ENCODE measurements around the gene SIPA1L2.

Gene SIPA1L2, protein sequence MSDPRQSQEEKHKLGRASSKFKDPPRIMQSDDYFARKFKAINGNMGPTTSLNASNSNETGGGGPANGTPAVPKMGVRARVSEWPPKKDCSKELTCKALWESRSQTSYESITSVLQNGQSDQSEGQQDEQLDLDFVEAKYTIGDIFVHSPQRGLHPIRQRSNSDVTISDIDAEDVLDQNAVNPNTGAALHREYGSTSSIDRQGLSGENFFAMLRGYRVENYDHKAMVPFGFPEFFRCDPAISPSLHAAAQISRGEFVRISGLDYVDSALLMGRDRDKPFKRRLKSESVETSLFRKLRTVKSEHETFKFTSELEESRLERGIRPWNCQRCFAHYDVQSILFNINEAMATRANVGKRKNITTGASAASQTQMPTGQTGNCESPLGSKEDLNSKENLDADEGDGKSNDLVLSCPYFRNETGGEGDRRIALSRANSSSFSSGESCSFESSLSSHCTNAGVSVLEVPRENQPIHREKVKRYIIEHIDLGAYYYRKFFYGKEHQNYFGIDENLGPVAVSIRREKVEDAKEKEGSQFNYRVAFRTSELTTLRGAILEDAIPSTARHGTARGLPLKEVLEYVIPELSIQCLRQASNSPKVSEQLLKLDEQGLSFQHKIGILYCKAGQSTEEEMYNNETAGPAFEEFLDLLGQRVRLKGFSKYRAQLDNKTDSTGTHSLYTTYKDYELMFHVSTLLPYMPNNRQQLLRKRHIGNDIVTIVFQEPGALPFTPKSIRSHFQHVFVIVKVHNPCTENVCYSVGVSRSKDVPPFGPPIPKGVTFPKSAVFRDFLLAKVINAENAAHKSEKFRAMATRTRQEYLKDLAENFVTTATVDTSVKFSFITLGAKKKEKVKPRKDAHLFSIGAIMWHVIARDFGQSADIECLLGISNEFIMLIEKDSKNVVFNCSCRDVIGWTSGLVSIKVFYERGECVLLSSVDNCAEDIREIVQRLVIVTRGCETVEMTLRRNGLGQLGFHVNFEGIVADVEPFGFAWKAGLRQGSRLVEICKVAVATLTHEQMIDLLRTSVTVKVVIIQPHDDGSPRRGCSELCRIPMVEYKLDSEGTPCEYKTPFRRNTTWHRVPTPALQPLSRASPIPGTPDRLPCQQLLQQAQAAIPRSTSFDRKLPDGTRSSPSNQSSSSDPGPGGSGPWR (N-terminal part only)

DNA sequence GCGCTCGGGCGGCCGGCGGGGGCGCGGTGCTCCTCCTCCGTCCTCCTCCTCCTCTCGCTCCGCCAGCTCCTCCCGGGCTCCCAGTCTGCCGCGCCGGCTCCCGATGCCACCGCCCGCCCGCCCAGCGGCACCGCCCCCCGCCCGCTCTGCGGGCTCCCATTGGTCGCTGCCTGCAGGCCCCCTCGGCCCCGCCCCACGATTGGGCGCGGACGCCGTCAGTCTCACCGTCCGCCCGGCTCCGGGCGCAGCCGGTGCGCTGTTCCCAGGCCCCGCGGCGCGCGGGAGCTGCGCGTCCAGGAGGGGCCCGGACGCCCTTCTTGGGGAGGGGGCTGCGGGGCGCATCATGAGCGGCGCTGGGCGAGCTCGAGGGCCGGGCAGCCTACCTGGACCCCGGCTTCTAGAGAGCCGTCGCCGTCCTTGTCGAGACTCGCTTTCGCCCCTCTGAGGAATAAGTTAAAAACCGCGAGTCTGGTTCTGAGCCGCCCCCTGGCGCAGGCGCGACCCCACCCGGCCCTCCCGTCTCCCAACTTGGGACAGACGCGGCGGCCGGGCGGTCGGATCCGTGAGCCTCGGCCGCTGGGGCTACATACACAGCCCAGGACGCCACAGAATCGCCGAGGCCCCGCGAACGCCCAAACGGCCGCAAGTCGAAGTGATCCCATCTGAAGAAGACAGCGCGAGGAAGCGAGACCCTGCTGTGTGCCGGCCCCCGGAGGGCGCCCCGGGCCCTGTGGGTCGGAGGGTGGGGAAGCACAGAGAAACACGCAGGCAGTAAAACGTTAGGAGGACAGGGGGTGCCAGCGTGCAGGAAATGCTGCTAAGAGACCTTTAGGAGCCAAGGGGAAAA lies at the start of gene SIPA1L2:
Gene SIPA1L2 (minus strand): TSS at position 87 of the 847 bp plus-strand sequence. CDS start 114,794 bp downstream, outside the sequence.
- peak; percentile 82 for DNase-seq

DNA sequence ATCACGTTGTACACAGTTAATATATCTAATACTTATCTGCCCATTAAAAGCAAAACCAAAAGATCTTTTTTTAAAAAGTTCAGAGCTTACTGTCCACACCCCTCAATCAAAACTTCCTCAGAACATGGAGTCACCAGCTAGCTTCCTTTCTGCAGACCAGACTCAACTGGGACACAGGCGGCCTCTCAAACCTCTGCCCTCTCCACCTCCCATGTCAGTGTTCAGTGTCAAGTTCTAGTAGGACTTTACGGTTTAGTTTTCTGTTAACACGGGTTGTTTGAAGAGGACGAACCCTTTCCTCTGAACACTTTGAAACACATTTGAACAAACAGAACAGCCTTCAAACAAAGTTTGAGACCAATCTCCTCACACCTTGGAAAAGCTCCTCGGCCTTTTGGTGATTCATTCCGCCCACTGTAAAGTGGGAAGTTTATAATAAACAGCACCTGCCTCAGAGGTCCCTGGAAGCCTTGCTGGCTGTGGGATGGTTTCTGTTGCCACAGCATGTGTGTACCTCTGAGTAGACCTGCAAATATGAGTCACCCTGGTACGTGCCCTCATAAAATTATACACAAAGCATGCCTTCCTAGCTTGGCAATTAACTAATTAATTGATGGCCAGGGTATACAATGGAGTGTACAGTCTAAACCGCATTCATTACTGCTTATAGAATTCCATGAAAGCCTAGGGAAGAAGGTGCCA lies 48.4 kb upstream of the SIPA1L2 start:
- no peak for DNase-seq

- DNase-seq: no peak
Observed at GRCh38 chr1:232676307-232676706, 46.4 kb upstream of the SIPA1L2 start.

DNA sequence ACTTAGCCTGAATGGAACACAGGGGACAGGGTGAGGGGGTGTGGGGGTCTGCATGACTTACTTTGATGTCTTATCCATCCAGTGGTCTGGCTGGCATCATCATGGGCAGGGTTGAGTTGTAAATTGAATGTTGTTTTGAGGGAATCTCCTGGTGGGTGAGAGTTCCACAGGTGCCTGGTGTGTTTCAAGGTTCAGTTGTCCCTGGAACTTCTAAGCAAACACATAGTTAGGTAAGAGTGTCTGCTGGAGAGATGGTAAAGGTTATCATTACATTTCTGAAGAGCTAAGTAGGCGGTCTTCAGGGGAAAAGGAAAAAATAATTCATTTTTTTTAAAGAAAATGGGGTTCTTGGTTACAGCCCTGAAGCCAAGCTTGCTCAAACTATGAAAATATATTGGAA lies 46.0 kb upstream of the SIPA1L2 start:
- no peak for DNase-seq

DNA sequence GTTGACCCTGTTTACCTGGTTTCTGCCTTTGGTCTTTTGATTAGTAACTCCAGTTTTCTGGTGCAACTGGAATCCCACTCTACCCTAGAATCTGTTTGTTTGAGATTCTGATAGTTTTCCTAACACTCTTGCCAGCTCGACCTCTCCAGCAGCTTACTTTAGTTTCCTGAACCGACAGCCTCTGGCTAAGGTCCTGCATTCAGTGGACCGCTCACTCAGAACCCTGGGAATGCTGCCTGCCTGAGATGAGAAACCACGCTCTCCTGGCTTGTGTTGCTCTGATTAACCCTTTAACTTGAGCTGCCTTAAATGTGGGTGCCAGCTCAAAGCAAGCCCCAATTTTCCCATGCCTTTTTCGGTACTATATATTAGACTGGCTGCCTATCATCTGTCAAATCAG lies 45.3 kb upstream of the SIPA1L2 start:
- no peak for DNase-seq

- no peak for DNase-seq
Observed at GRCh38 chr1:232673256-232673655, 43.3 kb upstream of the SIPA1L2 start.

GRCh38 chr1:232669981-232670747 lies 40.2 kb upstream of the SIPA1L2 start:
- DNase-seq: no peak

DNA sequence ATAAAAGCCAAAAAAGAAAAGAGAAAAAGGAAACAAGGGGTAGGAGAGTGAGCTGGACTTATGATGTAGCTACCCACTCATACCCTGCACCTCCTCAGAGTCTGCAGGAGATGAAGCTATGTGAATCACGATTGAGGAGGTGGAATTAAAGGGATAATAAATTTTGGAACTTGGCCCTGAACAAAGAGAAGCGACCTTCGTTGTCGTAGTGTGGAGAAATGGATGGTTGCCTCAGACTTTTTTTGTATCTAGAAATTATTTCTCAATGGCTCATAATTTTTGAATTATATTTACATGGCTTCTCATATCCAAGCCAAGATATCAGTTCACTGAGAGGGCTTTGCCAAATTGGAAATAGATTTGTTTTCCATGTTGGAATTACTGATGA lies 37.8 kb upstream of the SIPA1L2 start:
- DNase-seq: no peak

- no peak for DNase-seq
Observed at GRCh38 chr1:232667094-232667777, 37.3 kb upstream of the SIPA1L2 start.

GRCh38 chr1:232664844-232665777 lies 35.2 kb upstream of the SIPA1L2 start:
- DNase-seq: no peak

DNA sequence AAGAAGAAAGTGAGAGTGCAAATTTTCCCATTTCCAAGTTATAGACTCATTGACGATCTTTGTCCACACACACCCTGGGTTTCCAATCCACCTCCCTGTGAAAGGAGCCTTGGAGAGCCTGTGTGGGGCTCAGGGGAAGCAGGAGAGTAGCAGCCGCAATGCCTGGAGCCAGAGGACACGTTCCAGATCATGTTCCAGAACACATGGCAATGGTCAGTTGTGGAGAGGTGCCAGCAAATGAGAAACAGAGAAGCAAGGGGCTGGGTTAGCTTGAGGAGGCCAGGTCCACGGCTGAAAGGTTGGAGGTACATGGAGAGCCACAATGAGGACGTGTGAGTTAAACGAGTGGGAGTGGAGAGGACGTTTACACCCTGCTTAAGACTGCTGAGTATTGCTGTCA lies 33.0 kb upstream of the SIPA1L2 start:
- no peak for DNase-seq

GRCh38 chr1:232658386-232658785 lies 28.5 kb upstream of the SIPA1L2 start:
- DNase-seq: no peak

- DNase-seq: no peak
Observed at GRCh38 chr1:232657426-232658005, 27.6 kb upstream of the SIPA1L2 start.

DNA sequence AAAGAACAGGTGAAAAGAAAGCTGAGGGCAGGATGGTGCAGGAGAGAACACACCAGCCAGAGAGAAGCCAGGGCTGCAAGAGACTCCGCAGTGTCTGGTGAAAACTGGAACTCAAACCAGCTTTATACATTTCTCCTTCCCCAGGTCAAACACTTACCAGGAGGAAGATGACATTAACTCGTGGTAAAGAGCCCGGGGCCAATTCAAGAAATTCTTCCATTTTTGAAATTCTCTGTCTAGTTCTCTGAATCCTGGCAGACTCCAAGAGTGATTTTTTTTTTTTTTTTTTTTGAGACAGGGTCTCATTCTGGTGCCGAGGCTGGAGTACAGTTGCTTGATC lies 25.8 kb upstream of the SIPA1L2 start:
- no peak for DNase-seq

- DNase-seq: peak; percentile 23
Observed at GRCh38 chr1:232655028-232655745, 25.3 kb upstream of the SIPA1L2 start.

GRCh38 chr1:232653789-232654188 lies 23.9 kb upstream of the SIPA1L2 start:
- DNase-seq: no peak

DNA sequence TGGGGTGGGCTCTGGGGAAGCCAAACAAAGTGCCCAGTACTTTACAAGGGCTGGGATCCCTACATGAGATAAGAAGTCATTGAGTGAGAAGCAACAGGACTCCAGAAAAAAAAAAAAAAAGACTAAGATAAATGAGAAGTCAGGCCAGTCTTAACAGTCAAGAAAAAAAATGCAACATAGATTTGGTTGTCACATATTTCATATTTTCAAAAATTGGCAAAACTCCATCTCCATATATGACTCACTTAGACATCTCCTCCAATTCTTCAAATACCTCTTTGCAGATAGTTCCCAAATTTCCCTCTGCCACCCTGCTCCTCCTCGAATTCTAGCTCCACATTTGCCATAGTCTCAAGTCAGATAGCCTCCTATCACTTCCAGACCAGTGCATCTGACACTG lies 20.9 kb upstream of the SIPA1L2 start:
- no peak for DNase-seq

DNA sequence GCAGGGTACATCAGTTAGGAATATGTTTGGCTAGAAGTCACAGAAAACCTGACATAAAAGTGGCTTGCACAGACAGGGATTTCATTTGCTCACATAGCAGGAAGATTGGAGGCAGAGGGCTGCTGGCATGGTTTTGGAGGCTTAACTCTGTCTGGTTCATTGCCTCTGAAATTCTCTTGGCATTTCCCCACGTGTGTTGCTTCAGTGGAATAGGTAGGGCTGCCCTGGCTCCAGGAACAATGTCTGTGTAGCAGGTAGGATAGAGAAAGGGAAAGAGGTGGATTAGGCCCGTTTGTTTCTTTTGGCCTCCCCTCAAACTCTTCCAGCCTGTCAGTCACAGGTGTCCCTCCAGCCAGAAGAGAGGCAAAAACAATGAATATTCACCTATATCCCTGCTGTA lies 20.5 kb upstream of the SIPA1L2 start:
- DNase-seq: no peak

Measured in GDM1 (cell line).